Heart left ventricle (tissue), 16 donors: ENCODE results near the gene ABCA12. TPM values are rescaled to one million over a fixed set of nuclear protein-coding genes. Genes with fewer than 3 reads are reported as not detected.

Source experiments
- ATAC-seq, 4 donors: fragments of 200-7000 bp; cut with Tn5 transposase; one replicate each; pipeline ENCODE4 v1.9.1; 2020 to 2022; ENCODE audit warnings: moderate library complexity in 4 of 4, mild to moderate bottlenecking in 3 of 4, moderate number of reproducible peaks in 1 of 4
- DNase-seq, 5 donors: peaks; one replicate each; pipeline ENCODE4 v3.0.0-alpha.2; 2020
- H3K27ac ChIP-seq, 12 donors: fragments of 200-600 bp; sonication (generic) in 4 of 12; one replicate each; pipeline versions ENCODE4 v1.5.0 to v1.8.0; 2016 to 2022; ENCODE audit warnings: mild to moderate bottlenecking in 2 of 12
- H3K27me3 ChIP-seq, 9 donors: fragments of 200-600 bp; sonication (generic) in 2 of 9; one replicate each; pipeline versions ENCODE4 v1.5.1 to v1.8.0; 2016 to 2022; ENCODE audit warnings: mild to moderate bottlenecking in 3 of 9
- H3K36me3 ChIP-seq, 9 donors: fragments of 200-600 bp; sonication (generic) in 2 of 9; one replicate each; pipeline versions ENCODE4 v1.5.0 to v1.8.0; 2018 to 2022; ENCODE audit warnings: mild to moderate bottlenecking in 2 of 9
- H3K4me1 ChIP-seq, 12 donors: fragments of 200-600 bp; sonication (generic) in 4 of 12; one replicate each; pipeline versions ENCODE4 v1.5.0 to v1.8.0; 2016 to 2022; ENCODE audit warnings: mild to moderate bottlenecking in 3 of 12
- H3K4me3 ChIP-seq, 12 donors: fragments of 200-600 bp; sonication (generic) in 4 of 12; one replicate each; pipeline versions ENCODE4 v1.5.0 to v1.8.0; 2017 to 2022; ENCODE audit warnings: mild to moderate bottlenecking in 9 of 12, moderate library complexity in 4 of 12
- H3K9me3 ChIP-seq, 12 donors: fragments of 200-600 bp; sonication (generic) in 4 of 12; one replicate each; pipeline versions ENCODE4 v1.5.0 to v1.8.0; 2016 to 2022; ENCODE audit warnings: mild to moderate bottlenecking in 1 of 12
- POLR2A ChIP-seq, 2 donors: fragments of 450-650 bp; IDR thresholded peaks; one replicate each; pipeline ENCODE4 v1.6.1; 2017; ENCODE audit warnings: antibody characterized with exemption in 2 of 2, mild to moderate bottlenecking in 2 of 2, moderate library complexity in 2 of 2
- WGBS, 4 donors: extraction: QIAGEN DNeasy Blood & Tissue Kit in 2 of 4; methylation state at CpG; one replicate each; pipeline versions ENCODE4 v1.1.5 to v1.1.7; 2013 to 2018; 5-methylcytosine and 5-hydroxymethylcytosine counted together
- intact Hi-C, 10 donors: fragments of 100-400 bp; cut with DNase I; formaldehyde crosslinking; loops; one replicate each; pipeline versions ENCODE4 v1.11.1 to v1.14.2; 2022
- polyA plus RNA-seq, 2 donors: library from polyadenylated mRNA; stranded (reverse); fragments of 200-250 nt; gene quantifications; one replicate each; pipeline ENCODE4 v1.2.3, GENCODE V29; 2013
- total RNA-seq, 9 donors: library from RNA; depleted of rRNA in 2 of 9; stranded (reverse); fragments of >200 nt in 2 of 9; fragmentation: NEBNext Ultra II Directional in 3 of 9; extraction: Animal tissue kit (Norgen Biotek cat#: 25700) in 3 of 9; gene quantifications; one replicate each; pipeline versions ENCODE4 v1.1.0 to v1.2.4, GENCODE V29; 2016 to 2023
- TF ChIP-seq, protein P1 (sequence below), 12 donors: fragments of 200-600 bp; sonication (generic) in 4 of 12; IDR thresholded peaks; one replicate each; pipeline versions ENCODE4 v1.5.0 to v1.8.0; 2018 to 2022; ENCODE audit warnings: antibody characterized with exemption in 12 of 12, mild to moderate bottlenecking in 5 of 12
- donor health status: ischemic (EF 13 %, LVEDD 7.1; RV severe dilation, severe dysfunction).
- donor health status: healthy with polysubstance abuse.
- donor health status: DM: no; HTN: yes; CAD: no.
- donor health status: DM: no; HTN: no; CAD: no.
- donor health status: ischemic (EF 25% LVEDD 6.9; RV normal size, moderate dysfunction).
- donor health status: ischemic (EF 25% LVEDD 5.7; RV mildly dilated, moderate dysfunction).
- donor health status: healthy.
- donor health status: DM: yes; HTN: yes; CAD: no.
- donor health status: ischemic (EF 35%, LVEDD 5.7; RV mildly dilated, moderate dysfunction).
- donor health status: nonischemic (EF 11% LVEDD 7.7; RV severe dilation, severe dysfunction).
- donor health status: DM: yes; HTN: yes; CAD: no.
- donor health status: PGD.
- donor health status: ischemic (EF 29% LVEDD 5.4; RV normal size, mild dysfunction).
- donor health status: nonischemic (EF 23%, LVEDD 6.1; RV moderate dilation, normal function).

Gene ABCA12
- total and polyA plus RNA-seq, 11 donors = 0.02 TPM; not detected in 10

DNA sequence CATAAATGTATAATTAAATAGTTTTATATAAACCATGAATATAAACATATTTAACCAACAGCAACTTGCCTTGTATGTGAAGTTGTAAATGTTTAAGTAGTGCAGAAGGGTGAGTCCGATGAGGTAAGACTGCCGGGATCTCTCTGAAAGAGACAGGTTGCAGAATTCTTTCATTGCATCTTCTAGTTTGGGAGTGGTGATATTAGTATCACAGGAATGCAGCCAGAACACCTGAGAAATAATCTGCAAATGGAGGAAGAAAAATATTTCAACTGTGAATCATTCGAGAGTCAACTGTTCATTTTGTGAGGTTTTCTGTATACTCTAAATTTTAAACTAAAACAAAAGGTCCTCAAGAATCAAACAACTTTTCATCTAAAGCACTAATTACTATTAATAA lies 123.0 kb downstream of the ABCA12 start:
- H3K4me1 ChIP-seq = peaks cover 0 to 5% (median 0%) of the 10 kb centered on the region in 12 donors
- H3K9me3 ChIP-seq = no peaks in the 10 kb centered on the region
- no peaks in the 10 kb centered on the region for H3K36me3 ChIP-seq
- no peak for ATAC-seq
- intact Hi-C loops = no loop called here
- H3K27me3 ChIP-seq = no peaks in the 10 kb centered on the region
- TF ChIP-seq, protein P1, sequence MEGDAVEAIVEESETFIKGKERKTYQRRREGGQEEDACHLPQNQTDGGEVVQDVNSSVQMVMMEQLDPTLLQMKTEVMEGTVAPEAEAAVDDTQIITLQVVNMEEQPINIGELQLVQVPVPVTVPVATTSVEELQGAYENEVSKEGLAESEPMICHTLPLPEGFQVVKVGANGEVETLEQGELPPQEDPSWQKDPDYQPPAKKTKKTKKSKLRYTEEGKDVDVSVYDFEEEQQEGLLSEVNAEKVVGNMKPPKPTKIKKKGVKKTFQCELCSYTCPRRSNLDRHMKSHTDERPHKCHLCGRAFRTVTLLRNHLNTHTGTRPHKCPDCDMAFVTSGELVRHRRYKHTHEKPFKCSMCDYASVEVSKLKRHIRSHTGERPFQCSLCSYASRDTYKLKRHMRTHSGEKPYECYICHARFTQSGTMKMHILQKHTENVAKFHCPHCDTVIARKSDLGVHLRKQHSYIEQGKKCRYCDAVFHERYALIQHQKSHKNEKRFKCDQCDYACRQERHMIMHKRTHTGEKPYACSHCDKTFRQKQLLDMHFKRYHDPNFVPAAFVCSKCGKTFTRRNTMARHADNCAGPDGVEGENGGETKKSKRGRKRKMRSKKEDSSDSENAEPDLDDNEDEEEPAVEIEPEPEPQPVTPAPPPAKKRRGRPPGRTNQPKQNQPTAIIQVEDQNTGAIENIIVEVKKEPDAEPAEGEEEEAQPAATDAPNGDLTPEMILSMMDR (IDR thresholded peaks at IDR 0.05) = no peak
- TF ChIP-seq POLR2A (IDR thresholded peaks at IDR 0.05) = no peak
- no peak overlapping the region for H3K27ac ChIP-seq
- no peak for DNase-seq
- H3K4me3 ChIP-seq = no peak overlapping the region
- WGBS, 4 donors = 95 to 97% (median 96%) methylated on average over 3 of the region's 3 CpGs

DNA sequence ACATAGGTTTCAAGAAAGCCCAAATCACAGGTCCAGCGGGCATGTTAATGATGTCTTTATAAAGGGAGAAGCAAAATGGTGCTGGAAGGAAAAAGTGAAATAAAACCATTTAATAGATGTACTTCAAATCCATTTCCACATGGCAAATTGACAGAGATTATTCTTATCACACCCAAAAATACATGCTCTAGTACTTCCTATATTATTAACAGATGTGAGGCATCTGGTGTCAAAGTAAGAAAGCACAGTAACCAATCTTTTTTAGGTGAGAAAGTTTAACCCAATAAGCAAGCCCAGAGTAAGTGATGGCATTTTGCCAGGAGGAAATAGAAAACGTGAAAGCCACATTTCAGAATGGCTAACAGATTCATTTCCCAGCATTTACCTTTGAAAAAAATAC lies 128.0 kb downstream of the ABCA12 start:
- Histone ChIP-seq H3K27ac (no peak overlapping the region), H3K36me3 (no peaks in the 10 kb centered on the region), H3K4me3 (no peak overlapping the region), H3K9me3 (no peaks in the 10 kb centered on the region), H3K27me3 (no peaks in the 10 kb centered on the region), H3K4me1 (peaks cover 0 to 5% (median 0%) of the 10 kb centered on the region in 12 donors)
- intact Hi-C loops = no loop called here
- 59 to 61% (median 59%) methylated on average over 2 of the region's 2 CpGs for WGBS, 4 donors
- TF ChIP-seq, protein P1 (IDR thresholded peaks at IDR 0.05) = no peak
- TF ChIP-seq POLR2A (IDR thresholded peaks at IDR 0.05) = no peak
- ATAC-seq = no peak
- no peak for DNase-seq

DNA sequence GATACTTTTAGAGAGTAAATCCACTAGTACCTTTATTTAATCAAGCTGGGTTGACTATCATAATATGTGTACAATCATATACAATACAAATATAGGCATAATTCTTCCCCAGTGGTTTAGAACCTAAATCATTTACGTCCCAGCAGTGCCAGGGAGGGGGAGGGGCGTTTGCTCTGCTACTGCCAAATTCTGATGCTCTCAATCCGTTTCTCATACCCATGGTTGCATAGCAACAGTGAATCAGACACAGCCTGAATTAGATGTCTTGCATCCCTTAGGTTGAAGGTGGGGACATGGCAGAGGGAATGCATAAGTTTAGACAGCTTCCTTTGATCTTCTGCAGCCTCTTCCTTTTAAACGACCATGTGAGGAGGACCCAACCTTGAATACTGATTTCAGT lies 135.4 kb downstream of the ABCA12 start:
- Histone ChIP-seq H3K27ac (no peak overlapping the region), H3K36me3 (no peaks in the 10 kb centered on the region), H3K4me3 (no peak overlapping the region), H3K9me3 (no peaks in the 10 kb centered on the region), H3K27me3 (no peaks in the 10 kb centered on the region), H3K4me1 (no peaks in the 10 kb centered on the region)
- 9 to 15% (median 11%) methylated on average over 4 of the region's 4 CpGs for WGBS, 4 donors
- TF ChIP-seq POLR2A (IDR thresholded peaks at IDR 0.05) = no peak
- TF ChIP-seq, protein P1 (IDR thresholded peaks at IDR 0.05) = no peak
- DNase-seq (no peak), ATAC-seq (no peak)
- intact Hi-C loops = loop anchor here in 6 of 10 donors (5.0 to 10.0 kb wide), 4 partner anchors 578 to 1748 kb away; no protein-coding TSS in a partner anchor

DNA sequence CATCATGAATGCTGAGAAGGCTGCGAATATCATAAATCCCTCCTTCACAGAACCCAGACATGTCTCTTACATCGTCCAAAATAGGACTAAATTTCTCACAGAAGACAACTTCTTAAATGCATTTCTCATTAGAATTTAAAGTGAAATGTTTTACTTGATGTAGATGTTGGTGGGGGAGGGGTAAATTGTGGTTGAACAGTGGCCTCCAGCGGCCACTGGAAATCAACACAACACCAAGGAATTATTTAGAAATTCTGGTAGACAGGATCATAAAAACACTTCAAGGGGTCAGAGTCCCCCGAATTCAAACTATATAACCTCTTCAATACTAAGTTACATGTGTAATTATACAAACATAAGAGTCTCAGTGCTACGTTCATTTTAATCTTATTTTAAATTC lies 135.9 kb downstream of the ABCA12 start:
- intact Hi-C loops = loop anchor here in 6 of 10 donors (5.0 to 10.0 kb wide), 4 partner anchors 578 to 1748 kb away; no protein-coding TSS in a partner anchor
- Histone ChIP-seq H3K4me3 (no peak overlapping the region), H3K9me3 (no peaks in the 10 kb centered on the region), H3K4me1 (no peaks in the 10 kb centered on the region), H3K27me3 (no peaks in the 10 kb centered on the region), H3K36me3 (no peaks in the 10 kb centered on the region), H3K27ac (no peak overlapping the region)
- 32 to 37% (median 33%) methylated on average over 5 of the region's 5 CpGs for WGBS, 4 donors
- DNase-seq (no peak), ATAC-seq (no peak)
- TF ChIP-seq, protein P1 (IDR thresholded peaks at IDR 0.05) = peak in 11 of 12 donors; percentile 24 to 61 (median 48)
- no peak for TF ChIP-seq POLR2A (IDR thresholded peaks at IDR 0.05)
